WTC11 (cell line): Measurements from ENCODE around the gene GDPD3. TPM values are rescaled to one million over a fixed set of nuclear protein-coding genes. Genes with fewer than 3 reads are reported as not detected.
A peak's percentile ranks its signal among the peaks of the same experiment; 100 is the strongest.

Experiments
- AFF4 ChIP-seq: sonication (generic); formaldehyde crosslinking; IDR thresholded peaks from 2 replicates; pipeline ENCODE4 v1.8.1; 2023; ENCODE audit warnings: mild to moderate bottlenecking, missing genetic modification reagents, borderline replicate concordance
- ARID4B ChIP-seq: sonication (generic); formaldehyde crosslinking; IDR thresholded peaks from 2 replicates; pipeline ENCODE4 v1.8.0; 2023; ENCODE audit warnings: missing genetic modification reagents, mild to moderate bottlenecking, borderline replicate concordance
- ATF1 ChIP-seq: sonication (generic); formaldehyde crosslinking; IDR thresholded peaks from 2 replicates; pipeline ENCODE4 v1.8.1; 2023; ENCODE audit warnings: mild to moderate bottlenecking, moderate library complexity, missing genetic modification reagents
- ATF3 ChIP-seq: sonication (generic); formaldehyde crosslinking; conservative IDR thresholded peaks from 2 replicates; pipeline ENCODE4 v1.8.1; 2022; ENCODE audit warnings: mild to moderate bottlenecking, missing genetic modification reagents
- CBFB ChIP-seq: sonication (generic); formaldehyde crosslinking; IDR thresholded peaks from 2 replicates; pipeline ENCODE4 v1.8.1; 2022; ENCODE audit warnings: mild to moderate bottlenecking, low read depth, missing genetic modification reagents
- CDX4 ChIP-seq: fragments of 250-450 bp; sonication (Bioruptor Pico); IDR thresholded peaks from 2 replicates; pipeline ENCODE4 v1.9.0; 2021; ENCODE audit warnings: moderate library complexity, mild to moderate bottlenecking, inconsistent platforms, borderline replicate concordance
- CREB1 ChIP-seq: sonication (generic); formaldehyde crosslinking; IDR thresholded peaks from 2 replicates; pipeline ENCODE4 v1.8.0; 2023; ENCODE audit warnings: mild to moderate bottlenecking, missing genetic modification reagents
- E2F1 ChIP-seq: sonication (generic); formaldehyde crosslinking; IDR thresholded peaks from 2 replicates; pipeline ENCODE4 v1.8.0; 2022; ENCODE audit warnings: mild to moderate bottlenecking, missing genetic modification reagents
- ELF4 ChIP-seq: sonication (generic); formaldehyde crosslinking; IDR thresholded peaks from 2 replicates; pipeline ENCODE4 v1.8.1; 2022; ENCODE audit warnings: low read depth, mild to moderate bottlenecking, moderate library complexity, missing genetic modification reagents
- ETV6 ChIP-seq: sonication (generic); formaldehyde crosslinking; IDR thresholded peaks from 2 replicates; pipeline ENCODE4 v1.8.1; 2022; ENCODE audit warnings: mild to moderate bottlenecking, missing genetic modification reagents
- FOXP1 ChIP-seq: sonication (generic); formaldehyde crosslinking; IDR thresholded peaks from 2 replicates; pipeline ENCODE4 v1.8.0; 2022; ENCODE audit warnings: missing genetic modification reagents, mild to moderate bottlenecking, moderate library complexity, borderline replicate concordance
- GTF2I ChIP-seq: fragments of 250-450 bp; sonication (Bioruptor Pico); conservative IDR thresholded peaks from 2 replicates; pipeline ENCODE4 v1.4.0; 2021; ENCODE audit warnings: mild to moderate bottlenecking
- MAX ChIP-seq: sonication (generic); formaldehyde crosslinking; IDR thresholded peaks from 2 replicates; pipeline ENCODE4 v1.8.0; 2022; ENCODE audit warnings: mild to moderate bottlenecking, missing genetic modification reagents
- NFYB ChIP-seq: sonication (generic); formaldehyde crosslinking; conservative IDR thresholded peaks from 2 replicates; pipeline ENCODE4 v1.8.0; 2022; ENCODE audit warnings: low read depth, missing genetic modification reagents
- NR1H2 ChIP-seq: sonication (generic); formaldehyde crosslinking; IDR thresholded peaks from 2 replicates; pipeline ENCODE4 v1.9.0; 2021; ENCODE audit warnings: mild to moderate bottlenecking, moderate library complexity, missing genetic modification reagents
- OVOL2 ChIP-seq: fragments of 250-450 bp; sonication (Bioruptor Pico); IDR thresholded peaks from 2 replicates; pipeline ENCODE4 v1.9.0; 2021; ENCODE audit warnings: mild to moderate bottlenecking, borderline replicate concordance
- SOX15 ChIP-seq: fragments of 250-450 bp; sonication (Bioruptor Pico); IDR thresholded peaks from 2 replicates; pipeline ENCODE4 v1.9.0; 2021; ENCODE audit warnings: mild to moderate bottlenecking
- STAT6 ChIP-seq: sonication (generic); formaldehyde crosslinking; conservative IDR thresholded peaks from 2 replicates; pipeline ENCODE4 v1.8.1; 2023; ENCODE audit warnings: mild to moderate bottlenecking, low read depth, missing genetic modification reagents, moderate library complexity
- TCF7 ChIP-seq: sonication (generic); formaldehyde crosslinking; IDR thresholded peaks from 2 replicates; pipeline ENCODE4 v1.8.0; 2022; ENCODE audit warnings: mild to moderate bottlenecking, low read depth, missing genetic modification reagents, moderate library complexity
- TEAD4 ChIP-seq: sonication (generic); formaldehyde crosslinking; IDR thresholded peaks from 2 replicates; pipeline ENCODE4 v1.8.0; 2022; ENCODE audit warnings: mild to moderate bottlenecking, missing genetic modification reagents
- ZNF138 ChIP-seq: sonication (generic); formaldehyde crosslinking; conservative IDR thresholded peaks from 2 replicates; pipeline ENCODE4 v1.8.1; 2022; ENCODE audit warnings: mild to moderate bottlenecking, moderate library complexity, missing genetic modification reagents
- ZNF219 ChIP-seq: sonication (generic); formaldehyde crosslinking; IDR thresholded peaks from 2 replicates; pipeline ENCODE4 v1.8.0; 2023; ENCODE audit warnings: missing genetic modification reagents, mild to moderate bottlenecking, borderline replicate concordance
- ZNF263 ChIP-seq: sonication (generic); formaldehyde crosslinking; IDR thresholded peaks from 2 replicates; pipeline ENCODE4 v1.8.1; 2022; ENCODE audit warnings: low read depth, mild to moderate bottlenecking, moderate library complexity, missing genetic modification reagents
- ZNF317 ChIP-seq: sonication (generic); formaldehyde crosslinking; IDR thresholded peaks from 2 replicates; pipeline ENCODE4 v1.8.1; 2023; ENCODE audit warnings: low read depth, mild to moderate bottlenecking, moderate library complexity, missing genetic modification reagents, borderline replicate concordance
- ZNF396 ChIP-seq: fragments of 250-450 bp; sonication (Bioruptor Pico); IDR thresholded peaks from 2 replicates; pipeline ENCODE4 v1.8.0; 2021; ENCODE audit warnings: mild to moderate bottlenecking, moderate library complexity, borderline replicate concordance
- ZNF423 ChIP-seq: fragments of 250-450 bp; sonication (Bioruptor Pico); IDR thresholded peaks from 2 replicates; pipeline ENCODE4 v2.1.2; 2022; ENCODE audit warnings: mild to moderate bottlenecking, moderate library complexity
- total RNA-seq: library from RNA; stranded (reverse); gene quantifications from 3 replicates; pipeline ENCODE4 v1.2.3, GENCODE V29; 2021

The GDPD3 gene
- total RNA-seq, 1 experiment from 2014 or later, result 2.5 TPM

GRCh38 chr16:30092373-30093010, 20.8 kb downstream of the GDPD3 start (continued):
- TF ChIP-seq TEAD4 (CRISPR knock-in tag), result no peak
- TF ChIP-seq ARID4B (CRISPR knock-in tag), result no peak
- TF ChIP-seq NR1H2 (CRISPR knock-in tag), result no peak
- peak; percentile 50; the same call in 1 of the 2 replicates for TF ChIP-seq MAX
- TF ChIP-seq CDX4 (CRISPR knock-in tag), result no peak
- TF ChIP-seq ATF3, result no peak
- TF ChIP-seq TCF7 (CRISPR knock-in tag), result no peak
- TF ChIP-seq CBFB (CRISPR knock-in tag), result no peak
- TF ChIP-seq AFF4, result no peak
- TF ChIP-seq FOXP1 (CRISPR knock-in tag), result no peak
- no peak for TF ChIP-seq STAT6
- no peak for TF ChIP-seq ZNF219 (CRISPR knock-in tag)
- TF ChIP-seq ATF1 (CRISPR knock-in tag), result no peak
- no peak for TF ChIP-seq NFYB
- peak; percentile 91 for TF ChIP-seq GTF2I
- no peak for TF ChIP-seq ZNF423 (CRISPR knock-in tag)
- no peak for TF ChIP-seq ZNF138
- TF ChIP-seq CREB1 (CRISPR knock-in tag), result no peak
- no peak for TF ChIP-seq OVOL2 (CRISPR knock-in tag)
- TF ChIP-seq ZNF317, result 0 out of 2 replicates have a peak, but pooled peaks have one; percentile 12
- TF ChIP-seq E2F1 (CRISPR knock-in tag), result 0 out of 2 replicates have a peak, but pooled peaks have one; percentile 5
- no peak for TF ChIP-seq ELF4 (CRISPR knock-in tag)
- TF ChIP-seq SOX15 (CRISPR knock-in tag), result no peak
- no peak for TF ChIP-seq ZNF396 (CRISPR knock-in tag)
- TF ChIP-seq ZNF263 (CRISPR knock-in tag), result no peak
- no peak for TF ChIP-seq ETV6
